NCI-H2171 treated with DMSO at 0.1 percent for 48 hours (cell line): ENCODE results near the gene CYTH2.
A peak's percentile ranks its signal among the peaks of the same experiment; 100 is the strongest.
"Not testable (repeated sequence)": the region's sequence is repeated elsewhere in the genome, so short reads cannot be mapped to it uniquely, and the experiment has no call there.

ENCODE experiments used
- DNase-seq: peaks from one replicate; lab custom pipeline; 2025; lab: John Stamatoyannopoulos, UW

The CYTH2 gene

GRCh38 chr19:48477067-48477685, 8.0 kb downstream of the CYTH2 start:
- DNase-seq, result no peak

- DNase-seq, result no peak
Observed at GRCh38 chr19:48477698-48478338, 8.6 kb downstream of the CYTH2 start.

- DNase-seq, result no peak
Observed at GRCh38 chr19:48478339-48479256, 9.4 kb downstream of the CYTH2 start.

DNA sequence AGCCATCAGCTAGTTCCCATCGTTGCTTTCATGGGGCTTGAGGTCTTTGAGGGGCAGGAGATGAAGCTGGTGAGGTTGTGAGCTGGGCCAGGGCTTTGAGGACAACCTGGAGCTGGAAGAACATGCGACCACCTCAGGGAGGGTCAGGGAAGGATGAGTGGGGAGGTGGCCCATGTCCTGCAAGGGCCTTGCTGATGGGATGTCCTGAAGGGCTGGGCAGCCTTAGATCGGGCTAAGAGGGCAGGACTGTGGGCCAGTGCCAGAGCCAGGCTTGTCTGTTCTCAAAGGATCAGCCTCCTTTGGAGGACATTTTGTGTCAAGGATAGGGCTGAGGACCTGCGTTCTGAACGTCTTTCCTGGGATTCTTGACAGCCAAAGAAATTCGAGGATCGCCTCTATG, 10.5 kb downstream of the CYTH2 start:
- no peak for DNase-seq

GRCh38 chr19:48480183-48480557, 11.0 kb downstream of the CYTH2 start:
- no peak for DNase-seq

- DNase-seq, result no peak
Observed at GRCh38 chr19:48480558-48481500, 11.7 kb downstream of the CYTH2 start.

DNA sequence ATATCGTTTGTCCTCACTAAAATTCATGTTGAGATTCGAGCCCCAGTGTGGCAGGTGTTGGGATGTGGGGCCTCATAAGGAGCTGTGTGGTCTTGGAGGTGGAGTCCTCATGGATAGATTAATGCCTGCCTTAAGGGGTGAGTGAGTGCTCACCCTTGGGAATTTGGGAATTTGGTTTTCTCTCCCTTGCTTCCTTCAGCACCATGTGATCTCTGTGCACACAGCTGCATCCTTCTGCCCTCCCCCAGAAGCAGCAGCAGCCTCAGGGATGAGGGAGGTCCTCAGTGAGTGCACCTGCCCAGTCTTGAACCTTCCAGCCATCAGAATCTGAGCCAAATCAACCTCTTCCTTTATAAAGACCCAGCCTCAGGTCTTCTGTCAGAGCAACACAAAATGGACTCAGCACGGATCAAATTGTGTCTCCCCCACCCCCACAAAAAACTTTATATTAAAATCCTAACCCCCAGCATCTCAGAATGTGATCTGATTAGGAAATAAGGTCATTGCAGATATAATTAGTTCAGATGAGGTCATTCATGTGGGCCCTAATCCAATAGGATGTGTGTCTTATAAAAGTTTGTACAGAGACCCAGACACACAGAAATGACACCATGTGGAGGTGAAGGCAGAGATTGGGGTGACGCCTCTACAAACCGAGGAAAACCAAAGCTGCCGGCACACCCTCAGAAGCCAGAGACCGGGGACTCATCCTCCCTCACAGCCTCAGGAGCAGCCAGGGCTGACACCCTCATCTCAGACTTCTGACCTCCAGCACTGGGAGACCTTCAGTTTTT, 12.9 kb downstream of the CYTH2 start:
- no peak for DNase-seq

GRCh38 chr19:48483301-48483700, 14.1 kb downstream of the CYTH2 start:
- no peak for DNase-seq

- no peak for DNase-seq
Observed at GRCh38 chr19:48484247-48484893, 15.2 kb downstream of the CYTH2 start.

- DNase-seq, result peak; percentile 39
Observed at GRCh38 chr19:48484931-48485612, 15.9 kb downstream of the CYTH2 start.

GRCh38 chr19:48486706-48487105, 17.5 kb downstream of the CYTH2 start:
- not testable (repeated sequence) for DNase-seq

- no peak for DNase-seq
Observed at GRCh38 chr19:48487544-48487943, 18.4 kb downstream of the CYTH2 start.

DNA sequence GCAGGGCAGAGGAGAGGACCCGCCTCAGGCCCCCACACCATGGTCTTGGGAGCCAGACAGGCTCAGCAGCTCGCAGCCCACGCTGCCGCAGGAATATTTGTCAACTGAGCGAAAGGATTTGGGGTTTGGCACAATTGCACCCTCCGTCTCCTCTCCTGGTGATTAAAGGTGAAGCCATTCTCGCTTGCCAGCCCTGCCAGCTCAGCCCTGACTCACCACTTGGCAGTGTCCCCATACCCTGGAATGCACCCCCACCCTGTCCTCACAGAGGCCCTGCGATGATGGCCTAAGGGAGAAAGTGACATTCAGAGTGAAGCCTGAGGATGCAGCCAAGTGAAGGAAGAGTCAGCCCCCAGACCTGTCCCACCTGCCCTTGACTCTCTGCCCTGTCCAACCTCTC, 18.8 kb downstream of the CYTH2 start:
- no peak for DNase-seq

DNA sequence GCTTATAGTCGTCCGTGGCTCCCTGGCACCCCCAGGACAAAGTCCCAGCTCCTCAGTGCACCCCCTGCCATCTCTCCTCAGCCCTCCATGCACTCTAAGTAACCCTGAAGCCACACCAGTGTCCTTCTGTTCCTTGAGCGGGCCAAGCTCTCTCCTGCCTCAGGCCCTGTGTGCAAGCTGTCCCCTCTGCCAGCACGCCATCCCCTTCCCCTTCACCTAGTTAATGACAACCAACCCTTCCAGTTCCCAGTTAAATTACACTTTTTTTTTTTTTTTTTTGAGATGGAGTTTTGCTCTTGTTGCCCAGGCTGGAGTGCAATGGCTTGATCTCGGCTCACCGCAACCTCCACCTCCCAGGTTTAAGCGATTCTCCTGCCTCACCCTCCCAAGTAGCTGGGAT, 19.3 kb downstream of the CYTH2 start:
- DNase-seq, result not testable (repeated sequence)

- peak; percentile 57 for DNase-seq
Observed at GRCh38 chr19:48489608-48490216, 20.5 kb downstream of the CYTH2 start.

DNA sequence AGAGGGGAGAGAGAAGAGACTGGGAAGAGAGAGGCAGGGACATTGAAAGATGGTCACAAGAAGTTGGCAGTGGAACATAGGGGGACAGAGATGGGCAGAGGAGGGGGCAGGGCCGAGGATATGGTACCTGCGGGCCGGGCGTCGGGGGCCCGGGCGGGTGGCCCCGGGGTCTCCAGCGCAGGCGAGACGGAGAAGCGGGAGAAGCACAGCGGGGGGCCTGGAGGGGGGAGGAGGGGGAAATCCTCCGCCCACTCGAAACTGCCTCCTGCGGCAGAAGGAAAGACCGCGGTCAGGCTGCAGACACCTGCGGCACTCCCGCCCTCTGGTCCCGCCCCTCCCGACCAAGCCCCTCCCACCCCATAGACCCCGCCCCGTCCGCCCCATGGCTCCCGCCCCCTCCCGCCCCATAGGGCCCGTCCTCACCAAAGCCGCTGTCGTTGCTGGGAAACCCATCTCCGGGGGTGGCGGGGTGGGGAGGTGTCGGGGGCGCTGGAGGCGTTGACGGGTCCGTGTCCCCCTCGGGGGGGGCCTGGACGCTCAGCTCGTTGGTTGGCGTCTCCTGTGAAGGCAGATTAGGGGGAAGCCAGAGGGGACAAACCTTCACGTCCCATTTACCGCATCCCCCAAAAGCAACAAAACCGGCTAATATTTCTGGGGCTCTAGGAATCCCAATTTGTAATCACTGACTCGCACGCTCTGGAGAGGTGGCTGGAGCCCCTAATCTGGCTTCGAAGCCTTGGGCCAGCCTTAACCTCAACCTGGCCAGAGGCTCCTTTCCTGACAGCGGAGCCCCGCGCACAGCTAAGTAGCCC, 22.0 kb downstream of the CYTH2 start:
- peak; percentile 39 for DNase-seq

DNA sequence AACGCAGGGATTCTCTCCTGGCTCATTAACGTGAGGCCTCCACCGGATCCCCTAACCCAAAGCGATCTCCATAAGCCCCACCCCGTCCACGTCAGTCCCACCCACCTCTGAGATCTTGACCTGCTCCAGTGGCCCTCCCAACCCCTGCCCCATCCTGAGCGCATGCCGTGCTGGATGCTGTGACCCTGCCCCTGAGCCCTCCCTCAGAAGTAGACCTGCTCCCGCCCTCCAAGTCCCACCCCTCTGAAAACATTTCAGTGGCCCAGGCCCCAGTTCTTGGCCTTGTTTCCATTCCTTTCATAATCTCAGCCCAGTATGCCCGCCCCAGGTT, 22.6 kb downstream of the CYTH2 start:
- DNase-seq, result no peak

DNA sequence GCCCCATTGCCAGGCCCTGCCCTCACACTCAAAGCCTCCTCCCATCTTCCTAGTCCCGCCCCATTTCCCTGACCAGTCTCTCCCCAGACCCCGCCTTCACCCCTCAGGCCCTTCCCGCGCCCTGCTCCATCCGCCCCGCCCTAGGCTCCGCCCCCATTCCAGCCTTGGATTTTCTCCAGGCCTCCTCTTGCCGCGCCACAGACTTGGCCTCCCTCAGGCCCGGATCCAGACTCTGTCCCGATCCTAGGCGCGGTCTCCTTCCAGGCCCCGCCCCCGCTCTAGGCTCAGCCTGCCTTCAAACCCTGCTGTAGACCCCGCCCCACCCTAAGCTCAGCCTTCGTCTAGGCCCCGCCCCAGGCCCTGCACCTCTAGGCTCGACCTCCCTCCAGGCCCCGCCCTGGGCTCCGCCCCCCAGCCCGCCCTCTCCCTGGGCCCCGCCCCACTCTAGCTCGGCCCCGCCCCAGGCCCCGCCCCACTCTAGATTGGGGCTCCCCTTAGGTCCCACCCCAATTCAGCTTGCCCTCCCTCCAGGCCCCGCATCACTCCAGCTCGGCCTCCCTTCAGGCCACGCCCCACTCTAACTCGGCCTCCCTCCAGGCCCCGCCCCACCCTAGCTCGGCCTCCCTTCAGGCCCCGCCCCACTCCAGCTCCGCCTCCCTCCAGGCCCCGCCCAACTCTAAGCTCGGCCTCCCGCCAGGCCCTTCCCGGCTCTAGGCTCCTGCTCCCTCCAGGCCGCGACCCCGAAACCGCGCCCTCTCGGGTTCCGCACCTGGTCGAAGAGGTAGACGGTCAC, 24.0 kb downstream of the CYTH2 start:
- DNase-seq, result peak; percentile 97
